HCT116 (cell line): Measurements from ENCODE around the gene RGS7. TPM values are rescaled to one million over a fixed set of nuclear protein-coding genes. Genes with fewer than 3 reads are reported as not detected.

Source experiments
- ATAC-seq: fragments of 200-7000 bp; cut with Tn5 transposase; 2 replicates; pipeline ENCODE4 v1.9.1; 2020; ENCODE audit warnings: mild to moderate bottlenecking, moderate library complexity
- BruUV-seq: library from RNA; stranded (reverse); fragments of 400-500 nt; replicated peaks from 2 replicates; lab custom pipeline; 2021; lab: Mats Ljungman, UMichigan
- CTCF ChIA-PET: fragments of 300-600 bp; sonication (Branson Sonifier 250); formaldehyde crosslinking; loops from one replicate; lab custom pipeline; 2021; ENCODE audit warnings: antibody characterized with exemption; lab: Charles Lee
- POLR2A ChIA-PET: fragments of 300-600, 350-600 bp; sonication (Branson Sonifier 250); formaldehyde crosslinking; loops from one replicate; lab custom pipeline; 2021; ENCODE audit warnings: antibody characterized with exemption; lab: Charles Lee
- RAD21 ChIA-PET, 2 experiments: fragments of 300-600 bp; sonication (Branson Sonifier 250); formaldehyde crosslinking; loops; one replicate each; lab custom pipeline; 2023; ENCODE audit warnings: low total read pairs in 2 of 2; ENCODE audit not compliant: uncharacterized antibody in 2 of 2, unreplicated experiment in 2 of 2, low non-redundant PET in 1 of 2; lab: Charles Lee
- DNase-seq: peaks from one replicate; pipeline ENCODE4 v3.0.0-alpha.2; 2010; ENCODE audit warnings: low read depth, low spot score
- H2AFZ ChIP-seq: fragments of 200-600 bp; shearing (Covaris generic), sonication (generic); 2 replicates; pipeline ENCODE4 v1.6.1; 2017; ENCODE audit warnings: low read depth, mixed run types, mixed read lengths, antibody characterized with exemption, low read length; ENCODE audit not compliant: poor library complexity, severe bottlenecking
- H3K27ac ChIP-seq: 2 replicates; pipeline ENCODE4 v1.5.1; 2012; ENCODE audit warnings: low read depth, low read length
- H3K27me3 ChIP-seq: fragments of 200-600 bp; sonication (generic); 2 replicates; pipeline ENCODE4 v1.6.1; 2016; ENCODE audit warnings: mixed run types, low read length, mixed read lengths; ENCODE audit not compliant: insufficient read depth
- H3K36me3 ChIP-seq, 2 experiments: fragments of 200-500 bp in 1 of 2; fragments of 200-600 bp in 1 of 2; sonication (Bioruptor generic) in 1 of 2; sonication (generic) in 1 of 2; 2 replicates each; pipeline versions ENCODE4 v1.5.1 to v1.6.1; 2014 to 2016; ENCODE audit warnings: low read length in 2 of 2, inconsistent platforms in 1 of 2, mixed read lengths in 1 of 2, mixed run types in 1 of 2; ENCODE audit not compliant: insufficient read depth in 2 of 2, control insufficient read depth in 1 of 2
- H3K4me1 ChIP-seq, 2 experiments: fragments of 200-600 bp in 1 of 2; sonication (generic) in 1 of 2; 2 replicates each; pipeline versions ENCODE4 v1.5.1 to v1.6.1; 2012 to 2017; ENCODE audit warnings: low read length in 2 of 2, inconsistent platforms in 1 of 2, mild to moderate bottlenecking in 1 of 2, mixed read lengths in 1 of 2, mixed run types in 1 of 2, moderate library complexity in 1 of 2; ENCODE audit not compliant: insufficient read depth in 2 of 2, control insufficient read depth in 1 of 2
- H3K4me2 ChIP-seq: fragments of 200-600 bp; sonication (generic); 2 replicates; pipeline ENCODE4 v1.6.1; 2017; ENCODE audit warnings: mixed run types, low read length, mixed read lengths
- H3K4me3 ChIP-seq, 2 experiments: fragments of 200-600 bp in 1 of 2; sonication (generic) in 1 of 2; replicated peaks in 1 of 2; 2 replicates each; pipeline ENCODE4 v1.5.1; 2011 to 2016; ENCODE audit warnings: low read length in 2 of 2, control low read depth in 1 of 2, low read depth in 1 of 2, mild to moderate bottlenecking in 1 of 2, mixed read lengths in 1 of 2, mixed run types in 1 of 2
- H3K79me2 ChIP-seq: fragments of 200-600 bp; sonication (generic); 2 replicates; pipeline ENCODE4 v1.6.1; 2017; ENCODE audit warnings: mild to moderate bottlenecking, mixed run types, low read length, moderate library complexity, mixed read lengths; ENCODE audit not compliant: insufficient read depth
- H3K9ac ChIP-seq: fragments of 200-600 bp; sonication (generic); 2 replicates; pipeline ENCODE4 v1.6.1; 2016; ENCODE audit warnings: low read length, mixed read lengths
- H3K9me2 ChIP-seq: fragments of 200-600 bp; sonication (generic), shearing (Covaris generic); 2 replicates; pipeline ENCODE4 v1.6.1; 2017; ENCODE audit warnings: mixed run types, mild to moderate bottlenecking, moderate library complexity; ENCODE audit not compliant: insufficient read depth
- H3K9me3 ChIP-seq, 2 experiments: fragments of 200-500 bp in 1 of 2; fragments of 200-600 bp in 1 of 2; sonication (Bioruptor generic) in 1 of 2; sonication (generic) in 1 of 2; 2 replicates each; pipeline ENCODE4 v1.6.1; 2014 to 2017; ENCODE audit warnings: low read length in 2 of 2, mixed read lengths in 2 of 2, inconsistent platforms in 1 of 2, low read depth in 1 of 2, mild to moderate bottlenecking in 1 of 2, mixed run types in 1 of 2, moderate library complexity in 1 of 2; ENCODE audit not compliant: control insufficient read depth in 1 of 2, insufficient read depth in 1 of 2
- H4K20me1 ChIP-seq: fragments of 200-600 bp; sonication (generic), shearing (Covaris generic); 2 replicates; pipeline ENCODE4 v1.6.1; 2017; ENCODE audit warnings: mixed run types, mild to moderate bottlenecking, moderate library complexity; ENCODE audit not compliant: insufficient read depth
- JUND ChIP-seq: IDR thresholded peaks from 2 replicates; pipeline ENCODE4 v1.6.1; 2012
- MAX ChIP-seq: IDR thresholded peaks from 2 replicates; pipeline ENCODE4 v1.6.1; 2012
- POLR2A ChIP-seq: IDR thresholded peaks from 2 replicates; pipeline ENCODE4 v1.7.0; 2011; ENCODE audit warnings: borderline replicate concordance; ENCODE audit not compliant: insufficient read depth, insufficient read length; ENCODE audit errors: extremely low read depth
- POLR2AphosphoS5 ChIP-seq: IDR thresholded peaks from 2 replicates; pipeline ENCODE4 v1.6.1; 2011; ENCODE audit warnings: mild to moderate bottlenecking, low read depth, low read length, moderate library complexity
- RAD21 ChIP-seq: IDR thresholded peaks from 2 replicates; pipeline ENCODE4 v1.6.1; 2012; ENCODE audit warnings: low read depth, mild to moderate bottlenecking
- REST ChIP-seq: IDR thresholded peaks from 2 replicates; pipeline ENCODE4 v1.6.1; 2012; ENCODE audit warnings: low read depth
- SIN3A ChIP-seq: IDR thresholded peaks from 2 replicates; pipeline ENCODE4 v1.6.1; 2012; ENCODE audit warnings: low read depth
- SRF ChIP-seq: IDR thresholded peaks from 2 replicates; pipeline ENCODE4 v1.6.1; 2012; ENCODE audit warnings: low read depth
- YY1 ChIP-seq: IDR thresholded peaks from 2 replicates; pipeline ENCODE4 v1.6.1; 2011; ENCODE audit warnings: low read length, low read depth, moderate library complexity, mild to moderate bottlenecking; ENCODE audit not compliant: insufficient replicate concordance; ENCODE audit errors: extremely low read depth
- ZBTB33 ChIP-seq: IDR thresholded peaks from 2 replicates; pipeline ENCODE4 v1.6.1; 2011; ENCODE audit warnings: mild to moderate bottlenecking, low read length, moderate library complexity; ENCODE audit not compliant: insufficient replicate concordance; ENCODE audit errors: extremely low read depth
- ZFX ChIP-seq: fragments of 450-650 bp; IDR thresholded peaks from 2 replicates; pipeline ENCODE4 v1.6.1; 2017
- ZNF274 ChIP-seq: fragments of 200-500 bp; sonication (Bioruptor generic); IDR thresholded peaks from 2 replicates; pipeline ENCODE4 v1.6.1; 2014; ENCODE audit warnings: mild to moderate bottlenecking, low read depth, low read length, inconsistent platforms
- intact Hi-C: fragments of 100-400 bp; cut with micrococcal nuclease; formaldehyde crosslinking; loops from 2 replicates; pipeline ENCODE4 v1.10.0; 2022
- total RNA-seq: library from RNA; stranded (reverse); gene quantifications from one replicate; pipeline ENCODE4 v1.2.1, GENCODE V29; 2021; ENCODE audit not compliant: unreplicated experiment

Gene RGS7
- total RNA-seq, 1 experiment from 2014 or later: not detected

GRCh38 chr1:241316372-241316771 lies 40.6 kb downstream of the RGS7 start:
- intact Hi-C loops: no loop called here

More at GRCh38 chr1:241316372-241316771, 40.6 kb downstream of the RGS7 start:
- no peak overlapping the region for H3K27ac ChIP-seq
- H3K4me3 ChIP-seq: no peak overlapping the region
- H4K20me1 ChIP-seq: no peaks in the 10 kb centered on the region
- no peak for ATAC-seq
- CTCF ChIA-PET: no interaction called here
- no peaks in the 10 kb centered on the region for H3K79me2 ChIP-seq
- DNase-seq: no peak
- H3K36me3 ChIP-seq: no peaks in the 10 kb centered on the region
- no peaks in the 10 kb centered on the region for H3K27me3 ChIP-seq
- no peak for TF ChIP-seq ZFX
- no peak for TF ChIP-seq YY1
- TF ChIP-seq RAD21: no peak
- no peak for TF ChIP-seq POLR2AphosphoS5
- TF ChIP-seq JUND: no peak
- no peak for TF ChIP-seq MAX
- TF ChIP-seq SRF: no peak
- no peak for TF ChIP-seq ZNF274
- TF ChIP-seq ZBTB33: no peak
- no peak for TF ChIP-seq POLR2A
- no peak for TF ChIP-seq SIN3A
- no peak for TF ChIP-seq REST
- RAD21 ChIA-PET: no interaction called here
- H2AFZ ChIP-seq: no peak overlapping the region
- H3K9me2 ChIP-seq: no peaks in the 10 kb centered on the region
- H3K9ac ChIP-seq: no peak overlapping the region
- no peaks in the 10 kb centered on the region for H3K4me1 ChIP-seq
- no peaks in the 10 kb centered on the region for H3K9me3 ChIP-seq
- BruUV-seq: no TSS peak
- H3K4me2 ChIP-seq: no peak overlapping the region
- POLR2A ChIA-PET: no interaction called here
